G401.6 (cell line): Measurements from ENCODE around the gene LRBA.
"Not testable (repeated sequence)": the region's sequence is repeated elsewhere in the genome, so short reads cannot be mapped to it uniquely, and the experiment has no call there.

Source experiments
- FAIRE-seq: peaks from 2 replicates; lab custom pipeline; 2012; peaks lifted over from hg19 to GRCh38; lab: Jason Lieb, UNC

Gene LRBA

DNA sequence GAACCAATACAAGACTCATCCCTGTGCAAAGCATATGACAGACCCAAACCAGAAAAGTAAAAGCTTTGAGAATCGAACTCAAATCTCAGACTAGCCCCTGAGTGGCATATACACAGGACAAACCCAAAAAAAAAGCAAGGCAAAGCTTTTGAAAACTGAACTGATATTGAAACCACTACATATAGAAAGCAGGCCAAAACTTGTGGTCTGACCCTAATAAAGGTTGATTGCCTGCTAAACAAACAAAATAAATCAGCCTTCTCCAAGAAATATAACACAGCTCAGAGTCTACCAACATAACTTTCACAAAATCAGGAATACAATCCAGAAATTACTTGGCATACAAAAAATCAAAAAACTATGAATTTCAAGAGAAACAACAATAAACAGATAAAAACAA lies 40.3 kb downstream of the LRBA start:
- no peak for FAIRE-seq

DNA sequence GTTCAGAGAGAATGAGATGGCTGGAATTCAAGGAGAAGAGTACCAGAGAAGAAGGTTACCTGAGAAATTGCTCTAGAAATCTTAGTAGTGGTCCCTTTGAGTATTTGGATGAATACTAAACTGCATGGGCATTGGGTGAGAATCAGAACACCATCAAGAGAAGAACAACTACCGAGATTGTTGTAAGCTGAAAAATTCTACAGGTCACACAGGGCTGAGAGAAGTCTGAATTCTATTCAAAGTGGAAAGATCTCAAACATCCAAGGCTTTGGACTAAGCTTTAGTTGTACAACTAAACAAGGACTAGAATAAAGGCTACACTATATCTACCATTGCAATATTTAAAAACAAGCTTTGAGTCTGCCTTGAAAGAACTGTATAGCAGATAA lies 40.8 kb downstream of the LRBA start:
- no peak for FAIRE-seq

DNA sequence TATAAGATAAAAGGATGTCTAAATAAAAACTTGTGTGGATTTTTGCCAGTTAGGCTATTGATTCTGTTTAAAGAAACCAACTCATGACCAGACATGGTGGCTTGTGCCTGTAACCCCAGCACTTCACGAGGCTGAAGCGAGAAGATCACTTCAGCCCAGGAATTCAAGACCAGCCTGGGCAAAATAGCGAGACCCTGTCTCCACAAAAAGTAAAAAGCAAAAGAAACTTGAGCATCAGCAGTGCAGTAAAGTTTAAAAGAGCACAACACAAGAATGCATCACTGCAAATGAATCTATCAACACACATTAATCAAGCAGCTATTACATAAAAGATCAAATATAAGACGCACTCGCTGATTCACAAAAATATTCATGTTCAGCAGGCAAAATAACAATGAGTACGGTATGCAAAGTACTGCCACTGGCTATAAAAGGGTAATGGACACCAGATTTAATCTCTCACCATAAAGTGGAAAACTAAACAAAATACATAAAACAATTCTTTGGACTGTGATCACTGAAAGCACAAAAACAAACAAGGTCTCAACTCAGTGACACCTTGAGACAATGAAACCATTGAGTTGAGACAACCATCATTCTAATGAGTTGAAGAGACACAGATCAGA lies 41.3 kb downstream of the LRBA start:
- FAIRE-seq: no peak

DNA sequence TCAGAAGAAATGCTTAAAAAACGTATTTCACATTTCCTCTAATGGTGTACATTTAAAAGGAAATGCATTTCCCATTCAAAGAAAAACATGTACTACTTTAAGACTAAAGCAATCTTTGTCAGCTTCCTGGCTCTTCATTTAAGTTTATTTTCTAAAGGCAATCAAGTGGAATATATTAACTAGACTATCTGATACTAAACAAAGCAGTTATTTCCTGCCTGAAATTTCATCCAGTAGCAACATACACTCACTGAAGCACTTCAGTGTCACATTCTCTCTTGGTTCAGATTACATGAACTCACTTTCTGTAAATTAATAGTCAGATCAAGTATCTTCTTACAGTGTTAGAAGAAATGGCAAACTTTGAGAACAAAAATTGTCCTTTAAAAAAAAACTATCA lies 42.5 kb downstream of the LRBA start:
- no peak for FAIRE-seq

DNA sequence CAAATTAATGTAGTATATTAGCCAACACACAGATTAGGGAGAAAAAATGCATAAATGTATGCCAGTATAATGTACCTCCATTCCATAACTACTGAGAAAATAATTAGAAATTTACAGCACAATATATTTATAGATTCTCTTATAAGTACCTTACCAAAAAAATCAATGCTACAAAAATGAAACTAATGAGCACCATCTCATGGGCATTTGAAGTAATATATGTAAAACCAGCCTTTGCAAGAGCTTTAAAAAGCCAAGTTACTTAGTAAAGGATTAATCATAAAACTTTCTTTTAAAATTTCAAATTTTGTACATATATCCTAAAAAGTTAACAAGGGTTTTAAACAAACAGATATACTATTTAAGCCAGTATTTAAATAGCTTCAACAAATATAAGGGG lies 43.2 kb downstream of the LRBA start:
- peak; percentile 91 for FAIRE-seq

DNA sequence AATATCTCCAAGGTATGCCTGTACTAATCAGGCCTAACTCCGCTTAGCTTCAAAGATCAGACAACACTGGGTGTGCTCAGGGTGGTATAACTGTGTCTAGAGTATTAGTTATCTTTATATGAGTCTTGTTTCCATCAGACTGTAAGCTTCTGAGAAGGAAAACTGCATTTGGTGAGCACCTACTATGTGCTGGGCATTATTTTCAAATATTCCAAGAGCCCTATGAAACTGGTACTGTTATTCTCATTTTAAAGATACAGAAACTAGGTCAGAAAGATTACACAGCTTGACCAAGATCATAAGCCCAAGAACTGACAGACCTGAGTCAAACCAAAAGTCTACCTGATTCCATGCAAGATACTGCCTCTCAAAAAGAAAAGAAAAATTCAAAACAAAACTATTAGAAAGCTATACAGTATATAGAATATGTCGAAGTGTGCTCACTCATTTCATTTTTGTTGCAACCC lies 44.4 kb downstream of the LRBA start:
- FAIRE-seq: no peak

DNA sequence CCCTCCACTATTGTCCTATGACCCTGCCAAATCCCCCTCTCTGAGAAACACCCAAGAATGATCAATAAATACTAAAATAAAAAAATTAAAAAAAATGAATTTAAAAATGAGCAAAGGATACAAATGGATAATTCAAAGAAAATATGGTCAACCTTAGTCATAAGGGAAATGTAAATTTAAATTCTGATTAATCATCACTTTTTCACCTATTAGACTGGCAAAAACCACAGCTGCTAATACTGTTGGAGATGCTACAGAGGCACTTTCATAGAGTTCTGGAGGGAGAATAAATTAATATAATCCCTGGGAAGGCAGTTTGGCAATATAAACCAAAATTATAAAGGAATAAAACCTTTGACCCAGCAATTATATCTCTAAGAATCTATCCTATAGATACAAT lies 50.3 kb downstream of the LRBA start:
- FAIRE-seq: peak; percentile 15

DNA sequence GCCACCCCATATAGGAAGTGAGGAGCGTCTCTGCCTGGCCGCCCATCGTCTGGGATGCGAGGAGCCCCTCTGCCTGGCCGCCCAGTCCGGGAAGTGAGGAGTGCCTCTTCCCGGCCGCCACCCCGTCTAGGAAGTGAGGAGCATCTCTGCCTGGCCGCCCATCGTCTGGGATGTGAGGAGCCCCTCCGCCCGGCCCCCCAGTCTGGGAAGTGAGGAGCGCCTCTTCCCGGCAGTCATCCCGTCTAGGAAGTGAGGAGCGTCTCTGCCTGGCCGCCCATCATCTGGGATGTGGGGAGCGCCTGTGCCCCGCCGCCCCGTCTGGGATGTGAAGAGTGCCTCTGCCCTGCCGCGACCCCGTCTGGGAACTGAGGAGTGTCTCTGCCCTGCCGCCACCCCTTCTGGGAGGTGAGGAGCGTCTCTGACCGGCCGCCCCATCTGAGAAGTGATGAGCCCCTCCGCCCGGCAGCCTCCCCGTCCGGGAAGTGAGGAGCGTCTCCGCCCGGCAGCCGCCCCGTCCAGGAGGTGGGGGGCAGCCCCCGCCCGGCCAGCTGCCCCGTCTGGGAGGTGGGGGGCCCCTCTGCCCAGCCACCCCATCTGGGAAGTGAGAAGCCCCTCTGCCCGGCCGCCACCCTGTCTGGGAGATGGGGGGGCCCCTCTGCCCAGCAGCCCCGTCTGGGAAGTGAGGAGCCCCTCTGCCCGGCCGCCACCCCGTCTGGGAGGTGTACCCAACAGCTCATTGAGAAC lies 51.3 kb downstream of the LRBA start:
- not testable (repeated sequence) for FAIRE-seq

DNA sequence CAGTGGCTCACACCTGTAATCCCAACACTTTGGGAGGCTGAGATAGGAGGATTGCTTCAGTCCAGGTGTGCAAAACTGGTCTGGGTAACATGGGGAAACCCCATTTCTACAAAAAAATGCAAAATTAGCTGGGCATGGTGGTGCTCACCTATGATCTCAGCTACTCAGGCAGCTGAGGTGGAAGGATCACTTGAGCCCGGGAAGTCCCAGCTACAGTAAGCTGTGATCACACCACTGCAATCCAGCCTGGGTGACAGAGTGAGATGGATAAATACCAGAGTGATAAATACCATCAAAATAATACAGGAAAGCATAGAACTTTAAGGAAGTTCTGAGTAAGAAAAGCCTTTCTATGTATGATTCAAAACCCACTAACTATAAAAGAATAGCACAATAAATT lies 52.8 kb downstream of the LRBA start:
- FAIRE-seq: no peak

DNA sequence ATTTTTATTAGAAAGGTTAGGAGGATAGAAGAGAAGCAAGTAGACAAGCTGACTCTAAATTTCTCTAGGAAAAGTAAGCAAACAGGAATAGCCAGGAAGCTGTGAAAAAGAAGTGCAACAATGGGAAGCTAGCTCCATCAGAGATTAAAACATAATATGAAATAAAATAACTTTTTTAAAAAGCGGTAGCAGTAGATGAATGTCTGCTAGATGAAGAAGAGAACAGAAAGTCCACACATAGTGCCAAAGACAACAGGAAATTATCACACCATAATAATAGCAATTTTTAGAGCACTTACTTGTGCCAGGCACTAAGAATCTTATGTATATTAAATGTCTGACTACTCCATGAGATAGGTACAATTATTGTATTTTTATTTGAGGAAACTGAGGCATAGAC lies 53.5 kb downstream of the LRBA start:
- FAIRE-seq: no peak

DNA sequence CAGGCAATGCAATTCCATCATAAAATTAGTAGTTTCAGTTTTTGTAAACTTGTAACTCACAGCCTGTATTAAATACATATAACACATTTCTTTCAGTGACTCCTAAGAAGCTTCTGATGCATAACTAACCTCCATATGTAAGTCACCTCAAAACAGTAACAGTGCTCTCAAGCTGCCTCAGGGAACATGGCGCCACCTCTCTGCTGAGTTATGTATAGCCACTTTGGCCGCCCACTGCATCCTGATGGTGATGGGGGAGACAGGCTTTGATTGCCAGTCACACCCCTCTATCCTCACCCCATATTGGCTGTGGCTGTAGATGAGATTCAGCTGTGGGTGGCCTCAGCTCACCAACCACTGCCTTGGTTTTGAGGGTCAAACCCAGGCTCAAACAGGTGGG lies 54.3 kb downstream of the LRBA start:
- peak; percentile 11 for FAIRE-seq

DNA sequence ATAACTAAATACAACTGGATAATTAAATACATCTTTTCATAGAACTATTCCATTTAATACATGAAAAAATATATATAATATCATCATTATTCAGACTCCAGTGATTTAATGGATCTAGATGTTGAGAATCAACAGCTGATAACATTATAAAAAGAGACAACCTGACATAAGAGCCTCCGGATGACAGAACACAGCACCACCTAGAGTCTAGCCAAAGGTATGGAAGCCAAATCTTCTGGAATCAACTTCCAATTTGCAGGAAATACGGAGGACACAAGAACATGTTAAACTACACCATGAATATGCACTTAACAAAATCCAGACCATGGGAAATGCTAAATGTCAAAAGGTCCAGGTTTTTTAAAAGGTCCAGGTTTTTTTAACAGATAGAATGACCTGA lies 55.0 kb downstream of the LRBA start:
- no peak for FAIRE-seq

DNA sequence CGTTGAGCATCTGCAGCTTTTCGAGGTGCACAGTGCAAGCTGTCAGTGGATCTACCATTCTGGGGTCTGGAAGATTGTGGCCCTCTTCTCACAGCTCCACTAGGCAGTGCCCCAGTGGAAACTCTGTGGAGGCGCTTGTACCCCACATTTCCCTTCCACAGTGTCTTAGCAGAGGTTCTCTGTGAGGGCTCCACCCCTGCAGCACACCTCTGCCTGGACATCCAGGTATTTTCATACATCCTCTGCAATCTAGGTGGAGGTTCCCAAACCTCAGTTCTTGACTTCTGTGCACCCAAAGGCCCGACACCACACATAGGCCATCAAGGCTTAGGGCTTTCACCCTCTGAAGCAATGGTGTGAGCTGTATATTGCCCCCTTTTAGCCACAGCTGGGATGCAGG lies 57.1 kb downstream of the LRBA start:
- not testable (repeated sequence) for FAIRE-seq

DNA sequence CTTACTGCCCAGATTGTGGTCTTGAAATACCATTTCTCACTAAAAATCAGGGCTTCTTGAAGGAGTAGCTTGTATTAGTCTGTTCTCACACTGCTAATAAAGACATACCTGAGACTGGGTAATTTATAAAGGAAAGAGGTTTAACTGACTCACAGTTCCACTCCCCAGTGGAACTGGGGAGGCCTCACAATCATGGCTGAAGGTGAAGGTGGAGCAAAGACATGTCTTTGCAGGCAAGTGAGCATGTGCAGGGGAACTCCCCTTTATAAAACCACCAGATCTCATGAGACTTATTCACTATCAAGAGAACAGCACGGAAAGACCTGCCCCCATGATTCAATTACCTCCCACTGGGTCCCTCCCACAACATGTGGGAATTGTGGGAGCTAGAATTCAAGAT lies 58.0 kb downstream of the LRBA start:
- not testable (repeated sequence) for FAIRE-seq

DNA sequence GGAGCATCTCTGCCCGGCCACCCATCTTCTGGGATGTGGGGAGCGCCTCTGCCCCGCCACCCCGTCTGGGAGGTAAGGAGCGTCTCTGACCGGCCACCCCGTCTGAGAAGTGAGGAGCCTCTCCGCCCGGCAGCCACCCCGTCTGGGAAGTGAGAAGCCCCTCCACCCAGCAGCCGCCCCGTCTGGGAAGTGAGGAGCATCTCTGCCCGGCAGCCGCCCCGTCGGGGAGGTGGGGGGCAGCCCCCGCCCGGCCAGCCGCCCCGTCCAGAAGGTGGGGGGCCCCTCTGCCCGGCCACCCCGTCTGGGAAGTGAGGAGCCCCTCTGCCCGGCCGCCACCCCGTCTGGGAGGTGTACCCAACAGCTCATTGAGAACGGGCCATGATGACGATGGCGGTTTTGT lies 61.2 kb downstream of the LRBA start:
- not testable (repeated sequence) for FAIRE-seq

DNA sequence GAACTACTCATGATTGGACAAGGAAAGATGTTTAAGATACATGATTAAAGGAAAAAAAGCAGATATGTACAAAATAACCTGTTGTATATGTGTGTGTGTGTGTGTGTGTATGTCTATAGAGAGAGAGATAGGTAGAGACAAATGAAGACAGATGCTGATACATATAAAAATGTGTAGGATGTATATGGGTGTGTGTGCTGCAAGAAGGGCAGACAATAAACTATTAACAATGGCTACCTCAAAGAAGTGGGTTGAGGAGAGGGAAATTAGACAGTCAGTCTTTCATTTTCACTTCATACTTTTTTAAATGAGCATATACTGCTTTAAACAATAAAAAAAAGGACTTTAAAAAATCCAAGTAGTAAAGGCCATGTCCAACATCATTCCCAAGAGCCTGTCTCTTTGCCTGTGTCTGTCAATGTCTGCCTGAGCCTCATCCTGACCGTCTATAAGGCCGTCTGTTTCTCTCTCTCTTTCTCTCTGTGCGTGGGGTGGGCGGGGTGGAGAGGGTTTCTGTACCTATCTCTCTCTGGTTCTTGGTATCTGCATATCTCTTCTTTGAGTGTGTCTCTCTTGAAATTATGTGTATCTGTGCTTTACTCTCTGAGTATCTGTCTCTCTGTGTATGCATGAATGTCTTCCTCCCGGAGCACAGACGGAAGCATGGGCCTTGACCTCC lies 62.8 kb downstream of the LRBA start:
- no peak for FAIRE-seq

DNA sequence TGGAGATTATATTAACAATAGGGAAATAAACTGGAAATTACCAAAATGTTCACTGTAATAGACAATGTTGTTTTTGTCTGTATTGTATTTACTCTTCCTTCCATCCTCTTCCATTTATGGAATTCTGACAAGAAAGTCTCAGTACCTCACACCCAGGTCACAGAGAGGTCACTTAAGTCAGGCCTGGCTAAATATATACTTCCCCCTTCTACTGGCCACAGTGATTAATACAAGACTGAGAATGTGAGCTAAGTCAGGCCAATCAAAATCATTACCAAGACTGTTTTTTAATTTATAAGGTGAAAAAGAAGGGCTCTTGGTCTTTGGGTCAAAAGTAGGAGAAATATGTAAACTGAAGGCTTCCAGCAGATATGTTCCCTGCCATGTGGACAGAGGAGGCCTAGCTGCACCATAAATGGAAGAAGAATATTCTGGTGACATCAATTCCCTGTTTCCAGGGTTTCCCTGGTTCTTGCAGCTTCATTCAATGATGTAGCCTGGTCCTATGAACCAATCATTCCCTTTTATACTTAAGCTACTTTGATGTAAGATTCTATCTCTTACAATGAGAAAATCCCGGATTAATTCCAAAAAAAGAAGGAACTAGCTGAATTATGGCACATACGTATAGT lies 64.3 kb downstream of the LRBA start:
- FAIRE-seq: no peak

DNA sequence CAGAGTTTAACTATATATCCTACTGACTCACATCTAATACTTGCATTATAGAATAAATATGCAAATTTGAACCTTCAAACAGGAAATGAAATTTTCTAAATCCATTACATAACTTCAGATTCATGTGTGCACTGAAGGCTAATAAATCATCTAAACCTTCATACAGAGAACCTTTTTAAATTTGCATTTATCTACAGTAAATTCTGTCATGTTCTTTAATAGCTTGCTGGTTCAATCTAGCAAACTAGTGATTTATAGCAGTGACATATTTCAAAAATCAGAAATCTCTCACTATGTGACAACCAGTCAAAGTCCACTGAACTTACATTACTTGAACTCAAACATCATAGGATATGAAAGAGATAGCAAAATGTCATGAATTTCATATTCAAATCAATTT lies 65.1 kb downstream of the LRBA start:
- no peak for FAIRE-seq

DNA sequence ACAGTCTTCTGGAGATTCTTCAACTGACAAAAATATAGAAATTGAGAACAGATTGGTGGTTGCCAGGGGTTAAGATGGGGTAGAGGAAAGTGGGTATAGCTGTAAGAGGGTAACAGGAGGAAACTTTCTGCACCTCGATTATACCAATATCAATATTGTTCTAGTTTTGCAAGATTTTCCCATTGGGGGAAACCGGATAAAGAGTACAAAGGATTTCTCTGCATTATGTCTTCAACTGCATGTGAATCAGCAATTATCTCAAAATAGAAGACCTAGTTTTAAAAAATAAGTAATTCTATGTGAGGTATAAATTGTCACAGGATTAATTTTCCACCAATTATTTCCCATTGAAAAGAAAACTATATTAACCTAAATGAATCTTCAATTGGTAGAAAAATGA lies 65.7 kb downstream of the LRBA start:
- FAIRE-seq: no peak

DNA sequence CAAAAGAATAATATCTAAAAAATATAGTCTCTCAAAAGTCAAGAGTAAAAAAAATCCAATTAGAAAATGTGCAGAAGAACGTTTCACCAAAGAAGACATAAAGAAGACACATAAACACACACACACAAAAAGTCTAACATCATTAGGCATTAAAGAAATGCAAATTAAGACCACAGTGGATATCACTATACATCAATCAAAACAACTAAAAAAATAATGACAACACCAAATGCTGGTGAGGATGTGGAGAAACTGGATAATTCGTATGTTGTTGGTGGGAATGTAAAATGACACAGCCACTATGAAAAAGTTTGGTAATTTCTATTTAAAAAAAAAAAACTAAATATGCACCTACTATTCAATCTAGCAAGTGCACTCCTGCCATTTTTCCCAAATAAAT lies 66.4 kb downstream of the LRBA start:
- FAIRE-seq: peak; percentile 19

DNA sequence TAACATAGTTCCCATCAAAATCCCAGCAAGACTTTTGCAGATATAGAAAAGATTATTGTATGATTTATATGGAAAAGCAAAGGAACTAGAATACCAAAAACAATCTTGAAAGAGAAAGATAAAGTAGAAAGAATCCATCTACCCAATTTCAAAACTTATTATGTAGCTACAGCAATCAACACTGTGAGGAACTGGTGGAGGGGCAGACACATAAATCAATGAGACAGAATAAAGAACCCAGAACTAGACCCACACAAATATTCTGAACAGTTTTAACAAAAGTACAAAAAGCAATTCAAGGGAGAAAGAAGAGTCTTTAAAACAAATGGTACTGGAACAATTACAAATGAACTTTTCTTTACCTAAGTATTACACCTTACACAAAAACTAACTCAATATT lies 67.0 kb downstream of the LRBA start:
- no peak for FAIRE-seq

DNA sequence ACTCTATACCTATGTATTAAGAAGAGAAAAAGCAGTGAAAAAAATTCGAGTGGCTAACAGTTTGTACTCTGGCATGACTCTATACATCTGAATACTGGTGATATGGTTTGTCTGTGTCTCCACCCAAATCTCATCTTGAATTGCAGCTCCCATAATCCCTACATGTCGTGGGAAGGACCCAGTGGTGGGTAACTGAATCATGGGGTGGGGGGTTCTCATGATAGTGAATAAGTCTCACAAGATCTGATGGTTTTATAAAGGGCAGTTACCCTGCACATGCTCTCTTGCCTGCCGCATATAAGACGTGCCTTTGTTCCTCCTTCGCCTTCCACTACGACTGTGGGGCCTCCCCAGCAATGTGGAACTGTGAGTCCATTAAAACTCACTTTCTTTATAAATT lies 70.4 kb downstream of the LRBA start:
- FAIRE-seq: no peak

DNA sequence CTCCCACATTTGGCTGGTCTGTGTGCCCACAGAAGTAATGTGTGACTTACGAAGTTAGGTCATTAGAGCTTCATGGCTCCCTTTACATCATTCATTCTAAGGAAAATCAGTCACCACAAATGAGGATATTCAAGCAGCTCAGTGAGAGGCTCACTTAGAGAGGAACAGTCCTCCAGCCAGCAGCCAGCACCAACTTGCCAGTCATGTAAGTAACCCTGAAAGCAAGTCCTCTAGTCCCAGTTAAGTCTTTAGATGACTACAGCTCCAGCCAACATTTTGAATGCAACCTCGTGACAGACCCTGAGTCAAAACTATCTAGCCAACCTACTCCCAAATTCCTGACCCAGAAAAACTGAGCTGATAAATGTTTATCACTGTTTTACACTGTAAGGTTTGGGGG lies 71.3 kb downstream of the LRBA start:
- no peak for FAIRE-seq
